IPS-18c (cell line): Measurements from ENCODE around the gene SNX32.
"Not testable (repeated sequence)": the region's sequence is repeated elsewhere in the genome, so short reads cannot be mapped to it uniquely, and the experiment has no call there.

Experiments
- H3K4me3 ChIP-seq: 2 replicates; pipeline ENCODE4 v1.7.0; 2013; ENCODE audit warnings: low read depth, mild to moderate bottlenecking, low read length, moderate library complexity; ENCODE audit not compliant: insufficient read depth
- H3K9me3 ChIP-seq: one replicate; pipeline ENCODE4 v1.6.1; 2013; ENCODE audit warnings: mild to moderate bottlenecking, low read length, moderate library complexity; ENCODE audit not compliant: control insufficient read depth, insufficient read depth

SNX32 gene

DNA sequence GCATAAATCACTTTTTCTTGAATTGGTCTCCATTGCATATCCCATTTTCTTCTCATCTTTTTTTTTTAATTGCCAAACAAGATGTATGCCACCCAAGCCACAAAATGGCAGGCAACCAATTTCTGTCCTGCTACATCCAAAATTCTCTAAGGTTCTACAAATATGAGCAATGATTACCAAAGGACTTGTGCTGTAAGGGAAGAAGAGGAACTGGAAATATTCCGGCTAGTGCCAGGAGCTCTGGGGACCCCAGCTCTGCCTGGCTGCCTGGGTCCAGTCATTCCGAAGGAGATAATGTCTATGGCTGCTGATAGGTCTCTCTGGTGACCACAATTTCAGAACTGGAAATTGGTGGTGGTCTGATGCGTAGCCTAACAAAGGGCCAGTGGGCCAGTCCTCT is 17.1 kb upstream of the SNX32 start:
- Histone ChIP-seq H3K4me3 (no peak overlapping the region), H3K9me3 (peaks cover 2% of the 10 kb centered on the region)

DNA sequence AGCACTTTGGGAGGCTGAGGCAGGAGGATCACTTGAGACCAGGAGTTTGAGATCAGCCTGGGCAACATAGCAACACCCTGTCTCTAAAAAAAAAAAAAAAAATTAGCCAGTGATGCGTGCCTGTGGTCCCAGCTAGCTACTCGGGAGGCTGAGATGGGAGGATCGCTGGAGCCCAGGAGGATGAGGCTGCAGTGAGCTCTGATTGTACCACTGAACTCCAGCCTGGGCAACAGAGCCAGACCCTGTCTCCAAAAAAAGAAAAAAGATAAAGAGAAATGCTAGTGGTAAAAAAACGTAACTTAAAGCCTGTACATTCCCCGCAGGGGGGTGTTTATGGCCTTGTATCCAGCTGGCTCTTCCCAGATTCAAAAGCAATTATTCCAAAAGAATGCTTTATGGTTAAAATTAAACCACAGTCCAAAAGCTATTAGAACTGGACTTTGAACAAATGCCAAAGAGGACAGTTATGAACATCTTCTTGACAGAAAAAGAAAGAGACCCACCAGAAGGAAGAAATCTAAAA is 16.4 kb upstream of the SNX32 start:
- Histone ChIP-seq H3K9me3 (peaks cover 2% of the 10 kb centered on the region), H3K4me3 (peak overlapping the region; percentile 59; the same call in 1 of the 2 replicates)

DNA sequence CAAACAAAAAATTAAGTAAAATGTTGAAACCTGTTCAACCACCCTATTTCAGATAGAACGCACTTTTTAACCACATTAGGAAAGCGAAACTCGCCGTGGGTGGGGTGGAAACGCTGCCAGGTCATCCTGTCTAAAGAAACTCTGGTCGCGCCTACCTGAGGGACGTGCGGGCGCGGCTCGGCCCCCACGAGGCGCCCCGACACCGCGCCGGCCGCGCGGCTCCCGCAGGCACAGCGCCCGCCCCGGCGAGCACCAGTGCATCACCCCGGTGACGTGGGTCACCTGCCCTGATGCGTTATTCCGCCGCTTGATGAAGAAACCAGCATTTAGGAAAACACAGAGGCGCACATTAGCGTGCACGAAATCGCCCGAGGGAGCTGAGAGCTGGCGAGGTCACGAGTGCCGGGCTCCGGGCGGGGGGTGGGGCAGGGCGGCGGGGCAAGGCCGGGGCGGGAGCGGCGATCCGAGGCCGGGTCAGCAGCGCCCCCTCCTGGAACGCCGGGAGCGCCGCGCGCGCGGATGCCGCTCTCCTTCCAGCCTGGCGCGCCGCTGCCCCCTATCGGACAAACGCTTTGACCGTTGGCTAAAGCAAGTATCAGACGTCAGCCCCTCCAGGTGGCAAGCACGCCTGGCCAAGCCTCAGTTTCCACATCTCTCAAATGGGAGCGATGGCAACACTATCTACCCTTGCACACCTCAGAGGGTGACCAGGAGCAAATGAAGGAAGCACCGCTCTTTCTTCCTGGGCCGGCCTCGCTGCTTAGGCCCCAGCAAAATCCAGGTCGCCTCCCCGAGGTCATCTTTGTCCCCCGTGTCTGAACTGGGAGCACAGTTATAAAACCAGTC is 15.7 kb upstream of the SNX32 start:
- Histone ChIP-seq H3K9me3 (peaks cover 2% of the 10 kb centered on the region), H3K4me3 (peak overlapping the region; percentile 59)

DNA sequence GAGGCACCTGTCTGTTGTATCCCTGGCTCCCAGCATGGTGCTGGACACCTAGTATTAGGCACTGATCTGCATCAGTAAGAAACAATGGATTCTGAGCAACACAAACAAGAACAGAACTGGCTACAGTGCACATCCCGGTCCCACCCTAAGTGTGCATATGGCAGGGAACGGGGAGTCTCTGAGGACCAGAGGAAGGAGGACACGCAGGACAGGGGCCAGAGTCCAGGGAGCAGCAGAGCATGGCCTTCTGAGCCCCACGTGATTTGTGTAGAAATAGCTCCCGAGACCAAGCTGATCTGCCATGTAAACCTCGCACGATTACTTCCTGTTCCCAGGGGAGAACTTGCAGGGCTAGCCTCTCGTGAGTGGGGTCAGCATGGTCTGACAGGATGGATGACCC is 12.7 kb upstream of the SNX32 start:
- Histone ChIP-seq H3K9me3 (peaks cover 2% of the 10 kb centered on the region), H3K4me3 (no peak overlapping the region)

DNA sequence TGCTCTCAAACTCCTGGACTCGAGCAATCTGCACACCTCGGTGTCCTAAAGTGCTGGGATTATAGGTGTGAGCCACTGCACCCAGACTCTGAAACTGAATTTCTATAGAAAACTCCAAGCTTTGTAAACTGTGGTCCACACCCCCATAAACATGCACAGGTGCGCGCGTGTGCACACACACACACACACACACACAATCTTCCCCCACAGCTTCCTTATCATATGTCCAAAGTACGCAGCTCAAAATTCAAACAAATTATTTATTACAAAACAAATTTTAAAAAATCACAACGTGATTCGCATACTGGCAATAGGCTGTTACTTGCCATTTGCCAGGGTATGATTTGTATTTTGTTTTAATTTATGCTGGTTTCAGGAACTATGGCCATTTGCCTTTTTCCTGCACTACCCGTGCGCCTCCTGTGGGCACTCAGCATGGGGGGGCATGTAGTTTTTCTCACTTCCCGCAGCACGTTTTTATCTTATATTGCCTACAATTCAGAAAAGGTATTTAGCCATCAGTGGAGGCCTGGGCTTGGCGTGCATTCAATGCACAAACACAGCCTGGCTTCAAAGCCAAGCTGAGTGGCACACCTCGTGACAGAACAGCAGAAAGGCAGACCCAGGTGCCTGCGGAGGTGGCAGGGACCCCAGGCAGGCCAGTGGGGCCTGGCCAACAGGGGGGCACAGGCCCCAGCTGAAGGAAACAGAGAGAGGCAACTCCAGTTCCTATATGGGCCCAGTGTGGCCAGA is 10.8 kb upstream of the SNX32 start:
- H3K4me3 ChIP-seq, result no peak overlapping the region
- H3K9me3 ChIP-seq, result peaks cover 2% of the 10 kb centered on the region

DNA sequence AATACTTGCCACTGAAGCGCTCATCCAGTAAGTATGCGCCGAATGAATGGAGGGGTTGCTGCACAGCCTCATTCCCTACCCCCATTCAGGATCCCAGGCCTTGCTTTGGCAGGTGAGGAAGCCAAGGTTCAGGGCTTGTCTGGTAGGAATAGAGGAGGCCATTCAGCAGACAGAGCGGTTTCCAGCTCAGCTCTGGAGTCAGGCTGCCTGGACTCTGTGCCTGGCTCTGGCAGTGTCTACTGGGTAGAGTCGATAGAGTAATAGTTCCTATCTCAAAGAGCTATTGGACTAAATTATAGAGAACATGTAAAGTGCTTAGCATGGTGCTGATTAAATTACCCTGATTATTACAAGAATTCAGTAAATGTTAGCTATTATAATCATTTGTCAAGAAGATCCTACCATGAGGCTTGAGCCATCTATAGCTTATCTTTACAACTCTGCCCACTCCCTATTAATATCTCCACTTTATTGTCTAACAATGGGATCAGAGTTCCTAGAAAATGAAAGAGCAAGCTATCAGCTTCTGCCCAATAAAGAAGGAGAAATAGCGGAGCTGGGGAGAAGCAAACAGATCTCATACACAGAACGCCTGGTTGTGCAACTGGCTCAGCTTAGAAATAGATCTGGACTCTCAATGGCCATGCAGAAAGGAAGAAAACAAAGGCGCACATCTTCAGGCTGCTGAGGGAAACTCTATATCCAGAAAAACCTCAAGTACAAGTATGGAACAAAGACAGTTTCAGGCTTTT is 6.6 kb upstream of the SNX32 start:
- Histone ChIP-seq H3K4me3 (no peak overlapping the region), H3K9me3 (no peaks in the 10 kb centered on the region)

DNA sequence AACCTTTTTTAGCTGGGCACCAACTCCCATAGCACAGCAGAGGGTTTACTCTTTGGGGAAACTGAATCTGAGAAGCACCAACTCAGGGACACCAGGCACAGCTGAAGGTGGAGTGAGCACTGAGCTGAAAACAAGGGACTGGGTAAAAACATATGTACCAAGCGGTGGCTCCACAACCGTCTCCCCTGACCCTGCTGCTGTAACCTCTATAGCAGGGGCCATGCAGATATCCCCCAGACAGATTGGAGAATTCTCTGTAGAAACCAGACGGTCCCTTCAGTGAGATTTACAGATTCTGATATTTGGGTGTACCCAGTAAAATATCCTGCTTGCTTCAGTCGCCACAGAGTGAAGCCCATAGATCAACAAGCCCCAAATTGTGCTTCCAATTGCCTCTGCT is 4.3 kb upstream of the SNX32 start:
- no peaks in the 10 kb centered on the region for H3K9me3 ChIP-seq
- no peak overlapping the region for H3K4me3 ChIP-seq

DNA sequence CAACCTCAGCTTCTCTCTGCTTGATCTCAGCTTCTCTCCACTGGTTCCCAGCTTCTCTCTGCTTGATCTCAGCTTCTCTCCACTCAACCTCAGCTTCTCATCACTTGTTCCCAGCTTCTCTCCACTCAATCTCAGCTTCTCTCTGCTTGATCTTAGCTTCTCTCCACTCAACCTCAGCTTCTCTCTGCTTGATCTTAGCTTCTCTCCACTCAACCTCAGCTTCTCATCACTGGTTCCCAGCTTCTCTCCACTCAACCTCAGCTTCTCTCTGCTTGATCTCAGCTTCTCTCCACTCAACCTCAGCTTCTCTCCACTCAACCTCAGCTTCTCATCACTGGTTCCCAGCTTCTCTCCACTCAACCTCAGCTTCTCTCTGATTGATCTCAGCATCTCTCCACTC is 1.5 kb upstream of the SNX32 start:
- H3K4me3 ChIP-seq, H3K9me3 ChIP-seq: not testable (repeated sequence)

DNA sequence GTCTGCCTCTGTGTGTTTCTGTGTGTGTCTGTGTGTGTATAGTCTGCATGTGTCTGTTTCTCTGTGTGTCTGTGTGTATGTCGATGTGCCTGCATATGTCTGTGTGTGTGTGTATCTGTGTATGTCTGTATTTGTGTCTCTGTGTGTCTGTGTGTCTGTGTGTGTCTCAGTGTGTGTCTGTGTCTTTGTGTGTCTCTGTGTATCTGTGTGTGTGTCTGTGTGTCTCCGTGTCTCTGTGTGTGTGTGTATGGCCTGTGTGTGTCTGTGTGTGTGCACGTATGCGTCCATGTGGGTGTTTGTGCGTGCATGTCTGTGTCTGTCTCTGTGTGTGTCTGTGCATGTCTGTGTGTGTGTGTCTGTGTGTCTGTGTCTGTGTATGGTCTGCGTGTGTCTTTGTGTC is 439 bp downstream of the SNX32 start:
- no peaks in the 10 kb centered on the region for H3K9me3 ChIP-seq

DNA sequence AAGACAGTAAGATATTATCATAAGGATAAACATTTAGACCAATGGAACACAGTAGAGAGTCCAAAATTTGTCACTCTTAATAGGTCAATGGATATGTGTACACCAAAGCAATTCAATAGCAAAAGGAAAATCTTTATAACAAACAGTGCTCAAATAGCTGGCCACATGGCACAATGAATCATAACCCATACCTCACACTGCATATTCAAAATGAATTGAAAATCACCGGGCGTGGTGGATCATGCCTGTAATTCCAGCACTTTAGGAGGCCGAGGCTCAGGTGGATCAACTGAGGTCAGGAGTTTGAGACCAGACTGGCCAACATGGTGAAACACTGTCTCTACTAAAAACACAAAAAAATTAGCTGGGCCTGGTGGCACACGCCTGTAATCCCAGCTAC is 8.4 kb downstream of the SNX32 start:
- Histone ChIP-seq H3K9me3 (no peaks in the 10 kb centered on the region), H3K4me3 (no peak overlapping the region)

More for the DNA sequence above, 439 bp downstream of the SNX32 start:
- H3K4me3 ChIP-seq, result peak overlapping the region; percentile 78

DNA sequence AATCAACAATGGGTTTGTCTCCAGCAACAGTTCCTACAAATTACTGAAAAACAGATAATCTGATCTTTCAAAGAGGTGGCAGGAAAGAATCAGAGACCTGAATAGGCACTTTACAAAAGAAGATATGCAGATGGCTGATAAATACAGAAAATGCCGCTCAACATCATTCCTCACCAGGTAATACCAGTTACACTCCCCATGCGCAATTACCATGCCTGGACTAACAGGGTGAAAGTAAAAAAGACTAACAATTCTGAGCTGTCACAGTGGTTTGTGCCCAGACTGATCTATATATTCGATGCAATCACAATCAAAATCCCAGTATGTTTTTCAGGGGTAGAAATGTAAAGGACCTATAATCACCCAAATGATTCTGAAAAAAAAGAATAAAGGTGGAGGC is 10.0 kb downstream of the SNX32 start:
- no peak overlapping the region for H3K4me3 ChIP-seq
- no peaks in the 10 kb centered on the region for H3K9me3 ChIP-seq

DNA sequence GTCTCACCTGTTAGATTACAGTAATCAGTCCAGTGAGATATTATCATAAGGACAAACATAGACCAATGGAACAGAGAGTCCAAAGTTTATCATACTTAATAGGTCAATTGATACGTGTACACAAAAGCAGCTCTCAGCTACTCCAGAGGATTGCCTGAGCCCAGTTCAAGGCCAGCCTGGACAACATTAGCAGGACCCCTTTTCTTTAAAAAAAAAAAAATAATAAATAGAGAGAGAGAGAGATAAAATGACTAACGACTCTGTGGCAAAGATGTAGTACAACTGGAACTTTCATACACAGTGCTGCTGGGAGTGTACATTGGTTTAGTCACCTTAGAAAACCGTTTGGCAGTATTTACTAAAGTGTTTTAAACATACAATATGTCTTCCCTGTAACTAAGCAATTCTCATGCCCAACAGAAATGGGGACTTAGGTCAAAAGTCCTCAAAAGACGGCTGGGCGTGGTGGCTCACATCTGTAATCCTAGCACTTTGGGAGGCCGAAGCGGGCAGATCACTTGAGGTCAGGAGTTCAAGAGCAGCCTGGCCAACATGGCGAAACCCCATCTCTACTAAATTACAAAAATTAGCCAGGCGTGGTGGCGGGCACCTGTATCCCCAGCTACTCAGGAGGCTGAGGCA is 10.6 kb downstream of the SNX32 start:
- Histone ChIP-seq H3K9me3 (no peaks in the 10 kb centered on the region), H3K4me3 (no peak overlapping the region)

DNA sequence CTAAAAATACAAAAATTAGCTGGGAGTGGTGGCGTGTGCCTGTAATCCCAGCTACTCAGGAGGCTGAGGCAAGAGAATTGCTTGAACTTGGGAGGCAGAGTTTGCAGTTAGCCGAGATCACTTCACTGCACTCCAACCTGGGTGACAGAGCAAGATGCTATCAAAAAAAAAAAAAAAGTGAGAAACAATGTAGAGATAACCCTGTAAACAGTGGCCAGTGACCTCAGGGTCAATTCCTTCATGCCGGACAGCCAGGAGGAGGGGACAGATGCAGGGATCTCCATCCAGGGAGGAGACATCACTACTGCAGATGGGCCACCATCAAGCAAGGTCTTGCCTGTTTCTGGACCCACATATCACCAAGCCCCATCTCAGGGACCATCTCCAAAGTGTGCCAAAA is 14.0 kb downstream of the SNX32 start:
- Histone ChIP-seq H3K9me3 (no peaks in the 10 kb centered on the region), H3K4me3 (no peak overlapping the region)

DNA sequence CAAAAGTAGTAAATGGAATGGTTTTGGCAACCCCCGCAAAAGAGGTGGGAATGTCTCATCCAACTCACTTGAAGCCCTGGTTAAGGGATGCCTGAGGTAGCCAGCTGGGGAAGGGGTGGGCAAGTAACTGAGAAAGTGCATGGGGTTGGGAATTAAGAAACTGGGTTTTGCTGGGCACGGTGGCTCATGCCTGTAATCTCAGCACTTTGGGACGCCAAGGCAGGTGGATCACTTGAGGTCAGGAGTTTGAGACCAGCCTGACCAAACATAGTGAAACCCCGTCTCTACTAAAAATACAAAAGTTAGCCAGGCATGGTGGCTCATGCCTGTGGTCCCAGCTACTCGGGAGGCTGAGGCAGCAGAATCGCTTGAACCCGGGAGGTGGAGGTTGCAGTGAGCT is 14.9 kb downstream of the SNX32 start:
- not testable (repeated sequence) for H3K4me3 ChIP-seq, H3K9me3 ChIP-seq

DNA sequence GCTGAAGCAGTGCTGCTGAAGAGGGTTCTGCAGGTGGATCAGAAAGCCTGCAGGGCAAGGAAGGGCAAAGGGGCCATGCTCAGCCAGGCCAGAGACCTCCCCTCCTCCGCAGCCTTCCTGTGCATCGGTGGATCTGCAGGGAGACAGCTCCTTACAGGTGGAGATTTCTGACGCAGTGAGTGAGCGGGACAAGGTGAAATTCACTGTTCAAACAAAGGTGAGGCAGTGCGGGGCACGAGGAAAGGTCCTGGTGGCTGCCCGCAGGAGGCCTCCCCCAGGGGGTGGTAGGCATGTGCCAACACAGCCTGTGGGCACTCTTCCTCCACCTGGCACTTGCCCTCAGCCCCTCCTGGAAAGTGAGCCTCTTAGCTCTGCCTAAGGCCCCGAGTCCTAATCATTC is 15.6 kb downstream of the SNX32 start:
- no peaks in the 10 kb centered on the region for H3K9me3 ChIP-seq

DNA sequence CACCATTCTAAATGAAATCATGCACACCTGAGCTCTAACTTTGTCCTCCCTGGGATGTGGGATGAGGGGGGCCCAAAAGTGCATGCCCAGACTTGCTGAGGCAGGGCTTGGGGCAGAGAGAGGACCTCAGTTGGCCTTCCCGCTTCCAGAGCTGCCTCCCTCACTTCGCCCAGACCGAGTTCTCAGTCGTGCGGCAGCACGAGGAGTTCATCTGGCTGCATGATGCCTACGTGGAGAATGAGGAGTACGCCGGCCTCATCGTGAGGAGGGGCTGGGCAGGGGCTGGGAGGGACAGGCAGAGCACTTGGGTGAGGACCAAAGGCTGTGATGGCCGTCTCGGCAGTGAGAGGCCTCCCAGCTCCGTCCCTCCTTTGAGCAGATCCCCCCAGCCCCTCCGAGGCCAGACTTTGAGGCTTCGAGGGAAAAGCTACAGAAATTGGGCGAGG is 16.0 kb downstream of the SNX32 start:
- Histone ChIP-seq H3K9me3 (no peaks in the 10 kb centered on the region), H3K4me3 (no peak overlapping the region)

More for the DNA sequence above, 15.6 kb downstream of the SNX32 start:
- H3K4me3 ChIP-seq, result no peak overlapping the region
